Endothelial cell of umbilical vein (primary cell): ENCODE measurements around the gene EID3. TPM values are rescaled to one million over a fixed set of nuclear protein-coding genes. Genes with fewer than 3 reads are reported as not detected.

ENCODE experiments used
- BruUV-seq: library from RNA; stranded (reverse); fragments of 400-500 nt; replicated peaks from 2 replicates; lab custom pipeline; 2021; lab: Mats Ljungman, UMichigan
- CTCF ChIA-PET: fragments of 300-600, 350-600 bp; sonication (Branson Sonifier 250); formaldehyde crosslinking; loops from one replicate; lab custom pipeline; 2021; ENCODE audit warnings: antibody characterized with exemption, inconsistent platforms; lab: Charles Lee
- POLR2A ChIA-PET: fragments of 300-600, 350-600 bp; sonication (Branson Sonifier 250); formaldehyde crosslinking; loops from one replicate; lab custom pipeline; 2021; ENCODE audit warnings: antibody characterized with exemption, inconsistent platforms; lab: Charles Lee
- DNase-seq: peaks from one replicate; pipeline ENCODE4 v3.0.0-alpha.2; 2011; ENCODE audit warnings: low read depth, low spot score
- FAIRE-seq: peaks from 2 replicates; lab custom pipeline; 2011; peaks lifted over from hg19 to GRCh38; lab: Jason Lieb, UNC
- H2AFZ ChIP-seq: 2 replicates; pipeline ENCODE4 v1.6.0; 2012; ENCODE audit warnings: low read depth, low read length, control low read depth, inconsistent platforms
- H3K27ac ChIP-seq: 2 replicates; pipeline ENCODE4 v1.5.1; 2011; ENCODE audit warnings: low read depth, mild to moderate bottlenecking, control low read depth, low read length, moderate library complexity; ENCODE audit not compliant: insufficient read depth
- H3K27me3 ChIP-seq, 2 experiments: 2 replicates each; pipeline versions ENCODE4 v1.6.0 to v1.6.1; 2011; ENCODE audit warnings: low read length in 2 of 2, mixed read lengths in 1 of 2; ENCODE audit not compliant: control insufficient read depth in 2 of 2, insufficient read depth in 2 of 2
- H3K36me3 ChIP-seq, 2 experiments: 2 replicates in 1 of 2; 3 replicates in 1 of 2; pipeline ENCODE4 v1.5.1; 2011; ENCODE audit warnings: low read length in 2 of 2, mild to moderate bottlenecking in 1 of 2, moderate library complexity in 1 of 2; ENCODE audit not compliant: control insufficient read depth in 2 of 2, insufficient read depth in 2 of 2; ENCODE audit errors: extremely low read depth in 1 of 2
- H3K4me1 ChIP-seq: 3 replicates; pipeline ENCODE4 v1.5.1; 2011; ENCODE audit warnings: mild to moderate bottlenecking, low read length; ENCODE audit not compliant: control insufficient read depth, insufficient read depth; ENCODE audit errors: extremely low read depth
- H3K4me2 ChIP-seq: 2 replicates; pipeline ENCODE4 v1.6.1; 2011; ENCODE audit warnings: low read length, control low read depth, mixed read lengths; ENCODE audit not compliant: insufficient read depth
- H3K4me3 ChIP-seq, 3 experiments: fragments of 200-600 bp in 1 of 3; sonication (generic), shearing (Covaris generic) in 1 of 3; replicated peaks in 1 of 3; 2 replicates each; pipeline ENCODE4 v1.5.1; 2011 to 2016; ENCODE audit warnings: control low read depth in 3 of 3, low read length in 3 of 3, mild to moderate bottlenecking in 2 of 3, inconsistent platforms in 1 of 3, low read depth in 1 of 3, moderate library complexity in 1 of 3; ENCODE audit not compliant: insufficient read depth in 1 of 3
- H3K79me2 ChIP-seq: 2 replicates; pipeline ENCODE4 v1.6.0; 2012; ENCODE audit warnings: low read length, inconsistent platforms; ENCODE audit not compliant: control insufficient read depth, insufficient read depth
- H3K9ac ChIP-seq: replicated peaks from 2 replicates; pipeline ENCODE3; 2011; ENCODE audit warnings: low read length, control low read depth; ENCODE audit not compliant: insufficient read depth; ENCODE audit errors: extremely low read depth
- H3K9me1 ChIP-seq: replicated peaks from 3 replicates; pipeline ENCODE4 v1.6.0; 2011; ENCODE audit warnings: mild to moderate bottlenecking, low read length; ENCODE audit not compliant: control insufficient read depth, insufficient read depth; ENCODE audit errors: extremely low read depth
- H3K9me3 ChIP-seq: replicated peaks from 2 replicates; pipeline ENCODE4 v1.5.1; 2012; ENCODE audit warnings: low read length, inconsistent platforms; ENCODE audit not compliant: control insufficient read depth, insufficient read depth
- H4K20me1 ChIP-seq: replicated peaks from 2 replicates; pipeline ENCODE3; 2011; ENCODE audit warnings: mild to moderate bottlenecking, low read length; ENCODE audit not compliant: control insufficient read depth, insufficient read depth; ENCODE audit errors: extremely low read depth
- CTCF ChIP-seq, 2 donors: IDR thresholded peaks; 1 replicate in 1 of 2; 2 replicates in 1 of 2; pipeline ENCODE4 v1.5.1; 2011; ENCODE audit warnings: low read length in 2 of 2, mild to moderate bottlenecking in 2 of 2, moderate library complexity in 2 of 2, control low read depth in 1 of 2, inconsistent platforms in 1 of 2, low read depth in 1 of 2; ENCODE audit not compliant: insufficient read depth in 1 of 2; ENCODE audit errors: extremely low read depth in 1 of 2
- EZH2 ChIP-seq: IDR thresholded peaks from 2 replicates; pipeline ENCODE4 v1.6.1; 2012; ENCODE audit warnings: borderline replicate concordance, low read depth, mild to moderate bottlenecking, moderate library complexity, low read length, inconsistent platforms; ENCODE audit not compliant: severe bottlenecking
- FOS ChIP-seq: IDR thresholded peaks from 2 replicates; pipeline ENCODE4 v1.6.1; 2011; ENCODE audit warnings: mild to moderate bottlenecking, low read length, moderate library complexity, borderline replicate concordance; ENCODE audit not compliant: insufficient read depth
- GATA2 ChIP-seq: IDR thresholded peaks from 2 replicates; pipeline ENCODE4 v1.7.0; 2011; ENCODE audit warnings: low read depth, mild to moderate bottlenecking, moderate library complexity, mixed read lengths, low read length; ENCODE audit not compliant: insufficient read length, insufficient read depth
- JUN ChIP-seq: IDR thresholded peaks from 2 replicates; pipeline ENCODE4 v1.6.1; 2011; ENCODE audit warnings: borderline replicate concordance, low read depth; ENCODE audit not compliant: insufficient read length, insufficient read depth
- MAX ChIP-seq: IDR thresholded peaks from 2 replicates; pipeline ENCODE4 v1.6.1; 2011; ENCODE audit not compliant: insufficient read depth, insufficient read length
- MYC ChIP-seq: IDR thresholded peaks from one replicate; pipeline ENCODE4 v1.6.1; 2011; ENCODE audit warnings: mild to moderate bottlenecking, low read depth, low read length
- POLR2A ChIP-seq: IDR thresholded peaks from 2 replicates; pipeline ENCODE4 v1.6.1; 2012; ENCODE audit warnings: low read depth, mild to moderate bottlenecking, control low read depth, low read length
- POLR2AphosphoS5 ChIP-seq: IDR thresholded peaks from 2 replicates; pipeline ENCODE4 v1.6.1; 2012; ENCODE audit warnings: low read depth, mild to moderate bottlenecking, control low read depth, low read length, moderate library complexity; ENCODE audit not compliant: insufficient read depth
- dilution Hi-C: fragments of 300-500 bp; cut with MboI; formaldehyde crosslinking; loops from one replicate; pipeline ENCODE4 v1.15.0; 2019; ENCODE audit warnings: low sequenced_read_pairs; ENCODE audit not compliant: extremely low pct_ligation_motif_present
- intact Hi-C: fragments of 100-400 bp; cut with micrococcal nuclease; formaldehyde crosslinking; loops from one replicate; pipeline ENCODE4 v1.10.0; 2022
- polyA plus RNA-seq, 4 experiments: library from polyadenylated mRNA; depleted of rRNA in 3 of 4; stranded (reverse) in 3 of 4; unstranded in 1 of 4; fragments of >200 nt; gene quantifications; 2 replicates each; pipeline versions ENCODE4 v1.2.1 to v1.2.3, GENCODE V29; 2011 to 2012; ENCODE audit warnings: missing spikeins in 1 of 4
- total RNA-seq: library from RNA; stranded (reverse); gene quantifications from 2 replicates; pipeline ENCODE4 v1.2.3, GENCODE V29; 2021

EID3 gene
- total and polyA plus RNA-seq, 2 donors (not counting 3 experiments of a cell fraction or from before 2014, with no cell fraction given) = 1.5 to 14.5 TPM

GRCh38 chr12:104257913-104258472 is 45.5 kb upstream of the EID3 start:
- intact Hi-C loops = no loop called here

More at GRCh38 chr12:104257913-104258472, 45.5 kb upstream of the EID3 start:
- Histone ChIP-seq H2AFZ (no peak overlapping the region), H3K9me1 (no peaks in the 10 kb centered on the region), H4K20me1 (no peaks in the 10 kb centered on the region), H3K9ac (no peak overlapping the region), H3K4me2 (no peak overlapping the region), H3K27me3 (no peaks in the 10 kb centered on the region), H3K79me2 (no peaks in the 10 kb centered on the region), H3K9me3 (no peaks in the 10 kb centered on the region), H3K36me3 (no peaks in the 10 kb centered on the region), H3K4me3 (no peak overlapping the region), H3K4me1 (no peaks in the 10 kb centered on the region), H3K27ac (no peak overlapping the region)
- ChIA-PET CTCF (interaction anchor here (1.2 to 2.1 kb wide), 3 partner anchors 13 to 42 kb away, joined by 3 to 5 read pairs (median 4); partner anchors contain the start of gene TXNRD1), POLR2A (no interaction called here)
- FAIRE-seq (no peak), DNase-seq (no peak)
- no TSS peak for BruUV-seq
- dilution Hi-C loops = no loop called here
- TF ChIP-seq JUN = no peak
- TF ChIP-seq GATA2 = no peak
- TF ChIP-seq MAX = no peak
- TF ChIP-seq CTCF (IDR thresholded peaks at IDR 0.05; ENCODE audit: extremely low read depth in 1 of 2, insufficient read depth in 1 of 2, low read depth in 1 of 2, low read length in 2 of 2) = no peak
- no peak for TF ChIP-seq FOS
- no peak for TF ChIP-seq MYC
- TF ChIP-seq EZH2 = no peak
- TF ChIP-seq POLR2A = no peak
- TF ChIP-seq POLR2AphosphoS5 = no peak
